A673 (cell line): ENCODE data around the gene ST7L. TPM values are rescaled to one million over a fixed set of nuclear protein-coding genes. Genes with fewer than 3 reads are reported as not detected.

ENCODE experiments used
- BruUV-seq: library from RNA; stranded (reverse); fragments of 400-500 nt; replicated peaks from 2 replicates; lab custom pipeline; 2021; lab: Mats Ljungman, UMichigan
- CTCF ChIA-PET: fragments of 300-600 bp; sonication (Branson Sonifier 250); formaldehyde crosslinking; loops from one replicate; lab custom pipeline; 2022; ENCODE audit warnings: antibody characterized with exemption; lab: Charles Lee
- POLR2A ChIA-PET: fragments of 300-600 bp; sonication (Branson Sonifier 250); formaldehyde crosslinking; loops from one replicate; lab custom pipeline; 2022; ENCODE audit warnings: antibody characterized with exemption; ENCODE audit not compliant: low non-redundant PET; lab: Charles Lee
- DNase-seq: peaks from one replicate; pipeline ENCODE4 v3.0.0-alpha.2; 2015; ENCODE audit warnings: low spot score
- H3K27ac ChIP-seq: fragments of 200-600 bp; sonication (generic); 2 replicates; pipeline ENCODE4 v1.5.1; 2016; ENCODE audit warnings: mixed run types, low read depth, mild to moderate bottlenecking, mixed read lengths, antibody characterized with exemption, low read length; ENCODE audit not compliant: poor library complexity, severe bottlenecking
- H3K27me3 ChIP-seq: fragments of 200-600 bp; sonication (generic); replicated peaks from 2 replicates; pipeline ENCODE4 v1.6.1; 2017; ENCODE audit warnings: mixed run types, low read depth, mild to moderate bottlenecking, mixed read lengths, antibody characterized with exemption, low read length; ENCODE audit not compliant: insufficient read depth, poor library complexity
- H3K36me3 ChIP-seq: fragments of 200-600 bp; sonication (generic); 2 replicates; pipeline ENCODE4 v1.6.1; 2016; ENCODE audit warnings: mixed run types, mild to moderate bottlenecking, mixed read lengths, antibody characterized with exemption, low read length; ENCODE audit not compliant: insufficient read depth, poor library complexity, severe bottlenecking
- H3K4me1 ChIP-seq: fragments of 200-600 bp; sonication (generic); 2 replicates; pipeline ENCODE4 v1.6.1; 2017; ENCODE audit warnings: mixed run types, mild to moderate bottlenecking, mixed read lengths, antibody characterized with exemption, low read length; ENCODE audit not compliant: insufficient read depth, poor library complexity, severe bottlenecking
- H3K4me3 ChIP-seq: fragments of 200-600 bp; sonication (generic); 2 replicates; pipeline ENCODE4 v1.5.1; 2016; ENCODE audit warnings: low read depth, mixed run types, mild to moderate bottlenecking, mixed read lengths, low read length; ENCODE audit not compliant: poor library complexity, severe bottlenecking
- H3K9me3 ChIP-seq: fragments of 200-600 bp; sonication (generic); 2 replicates; pipeline ENCODE4 v1.6.1; 2016; ENCODE audit warnings: mixed run types, low read depth, mild to moderate bottlenecking, mixed read lengths, antibody characterized with exemption, low read length; ENCODE audit not compliant: poor library complexity, severe bottlenecking
- EZH2 ChIP-seq: fragments of 200-600 bp; sonication (generic); IDR thresholded peaks from 2 replicates; pipeline ENCODE4 v1.6.1; 2017; ENCODE audit warnings: borderline replicate concordance, low read depth, mild to moderate bottlenecking, mixed read lengths, antibody characterized with exemption, low read length; ENCODE audit not compliant: poor library complexity, severe bottlenecking
- intact Hi-C: fragments of 100-400 bp; cut with micrococcal nuclease; formaldehyde crosslinking; loops from one replicate; pipeline ENCODE4 v1.10.0; 2022; ENCODE audit not compliant: unreplicated experiment
- total RNA-seq: library from RNA; stranded (reverse); gene quantifications from 2 replicates; pipeline ENCODE4 v1.2.3, GENCODE V29; 2021
- TF ChIP-seq, protein P1 (sequence below): fragments of 300-800, 200-600 bp; sonication (generic); conservative IDR thresholded peaks from 2 replicates; pipeline ENCODE4 v1.5.1; 2017; ENCODE audit warnings: low read depth, mild to moderate bottlenecking, antibody characterized with exemption, low read length, moderate library complexity, mixed read lengths

The ST7L gene
- total RNA-seq, 1 experiment from 2014 or later = 29.6 TPM

DNA sequence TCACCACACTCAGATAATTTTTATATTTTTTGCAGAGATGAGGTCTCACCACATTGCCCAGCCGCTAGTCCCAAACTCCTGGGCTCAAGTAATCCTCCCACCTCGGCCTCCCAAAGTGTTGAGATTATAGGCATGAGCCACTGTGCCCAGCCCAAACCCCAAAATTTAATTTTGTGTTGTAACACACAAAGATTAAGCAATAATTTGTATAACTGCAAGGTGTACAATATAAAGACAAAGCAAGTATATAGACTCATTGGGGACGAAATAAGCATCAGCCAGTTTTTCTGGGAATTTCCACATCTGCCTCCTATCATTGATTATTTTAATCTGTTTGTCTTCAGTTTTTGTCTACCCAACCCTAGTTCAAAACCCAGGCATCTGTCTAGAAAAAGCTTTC lies 42.7 kb downstream of the ST7L start:
- no peak for DNase-seq
- H3K27ac ChIP-seq = no peak overlapping the region
- no peak overlapping the region for H3K4me3 ChIP-seq
- POLR2A ChIA-PET = no interaction called here
- H3K36me3 ChIP-seq = peaks cover 19% of the 10 kb centered on the region
- BruUV-seq = no TSS peak
- H3K9me3 ChIP-seq = no peaks in the 10 kb centered on the region
- CTCF ChIA-PET = no interaction called here
- TF ChIP-seq, protein P1, sequence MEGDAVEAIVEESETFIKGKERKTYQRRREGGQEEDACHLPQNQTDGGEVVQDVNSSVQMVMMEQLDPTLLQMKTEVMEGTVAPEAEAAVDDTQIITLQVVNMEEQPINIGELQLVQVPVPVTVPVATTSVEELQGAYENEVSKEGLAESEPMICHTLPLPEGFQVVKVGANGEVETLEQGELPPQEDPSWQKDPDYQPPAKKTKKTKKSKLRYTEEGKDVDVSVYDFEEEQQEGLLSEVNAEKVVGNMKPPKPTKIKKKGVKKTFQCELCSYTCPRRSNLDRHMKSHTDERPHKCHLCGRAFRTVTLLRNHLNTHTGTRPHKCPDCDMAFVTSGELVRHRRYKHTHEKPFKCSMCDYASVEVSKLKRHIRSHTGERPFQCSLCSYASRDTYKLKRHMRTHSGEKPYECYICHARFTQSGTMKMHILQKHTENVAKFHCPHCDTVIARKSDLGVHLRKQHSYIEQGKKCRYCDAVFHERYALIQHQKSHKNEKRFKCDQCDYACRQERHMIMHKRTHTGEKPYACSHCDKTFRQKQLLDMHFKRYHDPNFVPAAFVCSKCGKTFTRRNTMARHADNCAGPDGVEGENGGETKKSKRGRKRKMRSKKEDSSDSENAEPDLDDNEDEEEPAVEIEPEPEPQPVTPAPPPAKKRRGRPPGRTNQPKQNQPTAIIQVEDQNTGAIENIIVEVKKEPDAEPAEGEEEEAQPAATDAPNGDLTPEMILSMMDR = no peak
- TF ChIP-seq EZH2 = no peak
- H3K4me1 ChIP-seq = no peaks in the 10 kb centered on the region
- intact Hi-C loops = no loop called here
- no peaks in the 10 kb centered on the region for H3K27me3 ChIP-seq

GRCh38 chr1:112575154-112575804 lies 43.7 kb downstream of the ST7L start:
- Histone ChIP-seq H3K27ac (no peak overlapping the region), H3K36me3 (peaks cover 19% of the 10 kb centered on the region), H3K4me3 (no peak overlapping the region), H3K27me3 (no peaks in the 10 kb centered on the region), H3K9me3 (no peaks in the 10 kb centered on the region), H3K4me1 (no peaks in the 10 kb centered on the region)
- CTCF ChIA-PET = no interaction called here
- POLR2A ChIA-PET = no interaction called here
- no TSS peak for BruUV-seq
- no peak for TF ChIP-seq EZH2
- TF ChIP-seq, protein P1 = no peak
- peak; percentile 10 for DNase-seq
- intact Hi-C loops = no loop called here

DNA sequence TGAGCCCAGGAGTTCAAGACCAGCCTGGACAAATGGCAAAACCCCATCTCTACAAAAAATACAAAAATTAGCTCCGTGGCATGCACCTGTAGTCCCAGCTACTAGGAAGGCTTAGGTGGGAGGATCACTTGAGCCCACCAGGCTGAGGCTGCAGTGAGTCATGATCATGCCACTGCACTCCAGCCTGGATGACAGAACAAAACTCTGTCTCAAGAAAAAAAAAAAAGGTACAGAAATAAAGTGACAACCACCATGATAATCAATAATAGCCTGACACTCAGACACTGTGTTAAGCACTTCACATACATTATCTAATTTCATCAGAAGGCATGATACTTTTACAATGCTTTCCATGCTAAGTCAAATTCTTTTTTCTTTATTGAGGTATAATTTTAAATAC lies 53.1 kb downstream of the ST7L start:
- no TSS peak for BruUV-seq
- CTCF ChIA-PET = no interaction called here
- H3K9me3 ChIP-seq = no peaks in the 10 kb centered on the region
- POLR2A ChIA-PET = interaction anchor here (0.7 kb wide), 1 partner anchor 15 kb away, joined by 4 read pairs; no protein-coding TSS in a partner anchor
- H3K4me3 ChIP-seq = no peak overlapping the region
- DNase-seq = no peak
- no peaks in the 10 kb centered on the region for H3K27me3 ChIP-seq
- H3K4me1 ChIP-seq = no peaks in the 10 kb centered on the region
- H3K36me3 ChIP-seq = peaks cover 3% of the 10 kb centered on the region
- intact Hi-C loops = no loop called here
- no peak overlapping the region for H3K27ac ChIP-seq
- TF ChIP-seq, protein P1 = no peak
- TF ChIP-seq EZH2 = no peak
